Limb (tissue), 2 donors: ENCODE results near the gene LMX1B.

ENCODE experiments used
- DNase-seq, 2 donors: peaks; one replicate each; pipeline ENCODE4 v3.0.0-alpha.2; 2016; ENCODE audit errors: extremely low spot score in 2 of 2

LMX1B gene

DNA sequence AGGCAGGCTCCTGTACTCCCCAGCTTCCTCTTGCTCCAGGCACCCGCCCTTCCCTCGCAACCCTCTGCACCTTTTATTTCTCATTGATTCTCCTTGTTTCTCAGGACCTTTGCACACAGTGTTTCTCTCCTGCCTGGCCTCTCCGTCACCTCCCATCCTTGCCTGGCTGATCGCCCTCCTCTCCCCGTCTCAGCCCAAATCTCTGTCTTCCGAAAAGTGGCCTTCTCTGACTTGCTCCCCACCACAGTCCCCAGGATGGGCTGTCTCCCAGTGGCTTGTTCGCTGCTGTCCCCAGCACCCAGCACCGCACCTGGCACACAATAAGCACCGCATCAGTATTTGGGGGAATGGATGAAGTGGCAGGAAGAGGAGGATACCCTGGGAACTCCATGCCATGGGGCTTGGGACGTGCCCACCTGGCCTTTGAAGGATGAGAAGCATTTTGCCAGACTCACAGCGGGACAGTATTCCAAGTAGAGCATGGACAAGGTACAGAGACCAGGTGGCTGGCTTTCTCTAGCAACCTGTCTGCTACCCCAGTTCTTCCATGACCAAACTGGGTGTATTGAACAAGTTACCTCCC lies 62.5 kb downstream of the LMX1B start:
- DNase-seq, result no peak

DNA sequence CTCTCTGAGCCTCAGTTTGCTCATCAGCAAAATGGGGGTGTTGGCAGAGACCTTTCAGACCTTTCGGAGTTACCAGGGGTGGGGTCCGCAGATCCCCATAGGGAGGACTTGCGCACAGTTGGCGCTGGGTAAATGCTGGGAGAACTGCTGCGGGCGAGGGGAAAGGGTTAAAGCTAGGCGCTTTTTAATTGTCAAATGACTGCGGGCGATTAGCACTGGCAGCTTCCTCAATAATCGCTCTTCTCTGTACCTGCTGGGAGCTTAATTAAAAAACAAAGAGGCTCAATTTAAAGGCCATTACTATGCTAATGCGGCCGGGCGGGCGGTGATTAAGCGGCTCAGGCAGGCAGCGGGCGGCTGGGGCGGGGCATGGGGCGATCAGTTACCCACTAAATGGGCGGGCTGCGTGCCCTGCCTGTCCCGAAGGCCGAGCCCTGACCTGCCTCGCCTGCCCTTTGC lies 63.0 kb downstream of the LMX1B start:
- DNase-seq, result no peak

DNA sequence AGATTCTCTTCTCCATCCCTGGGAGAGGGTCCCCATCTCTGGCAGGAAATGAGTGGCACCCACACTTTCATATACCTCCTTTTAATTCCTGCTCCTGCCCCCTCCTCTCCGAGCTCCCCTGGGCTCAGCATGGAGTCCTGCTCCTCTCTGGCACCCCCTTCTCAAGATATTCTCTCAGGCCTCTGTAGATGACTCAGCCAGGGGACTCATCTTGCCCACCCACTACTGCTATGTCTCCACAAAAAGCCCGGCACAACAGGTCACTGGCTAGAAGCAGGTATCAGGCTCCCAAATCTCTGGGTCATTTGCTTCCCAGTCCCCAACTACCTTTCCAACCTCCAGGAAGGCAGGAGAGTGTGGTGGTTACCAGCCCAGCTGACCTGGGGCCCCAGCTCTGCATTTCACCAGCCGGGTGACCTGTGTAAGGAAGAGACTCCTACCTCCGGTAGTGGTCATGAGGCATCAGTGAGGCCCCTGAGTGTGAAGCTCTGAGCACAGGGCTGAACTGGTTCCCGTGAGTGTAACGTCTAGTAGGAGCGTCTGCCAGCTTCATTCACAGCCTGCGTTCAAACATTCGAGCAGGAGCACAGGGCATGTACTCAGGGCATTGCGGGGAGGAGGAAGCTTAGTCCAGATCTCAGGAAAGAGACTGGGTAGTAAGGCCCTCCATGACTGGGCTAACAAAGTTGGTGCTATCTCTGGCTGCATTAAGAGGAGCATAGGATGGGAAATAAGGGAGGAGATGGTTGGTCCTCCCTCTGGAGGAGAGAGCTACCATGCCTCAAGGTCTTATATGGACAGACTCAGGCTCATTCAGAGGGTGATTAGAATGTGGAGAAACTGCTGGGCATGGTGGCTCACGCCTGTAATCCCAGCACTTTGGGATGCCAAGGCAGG lies 63.7 kb downstream of the LMX1B start:
- no peak for DNase-seq

DNA sequence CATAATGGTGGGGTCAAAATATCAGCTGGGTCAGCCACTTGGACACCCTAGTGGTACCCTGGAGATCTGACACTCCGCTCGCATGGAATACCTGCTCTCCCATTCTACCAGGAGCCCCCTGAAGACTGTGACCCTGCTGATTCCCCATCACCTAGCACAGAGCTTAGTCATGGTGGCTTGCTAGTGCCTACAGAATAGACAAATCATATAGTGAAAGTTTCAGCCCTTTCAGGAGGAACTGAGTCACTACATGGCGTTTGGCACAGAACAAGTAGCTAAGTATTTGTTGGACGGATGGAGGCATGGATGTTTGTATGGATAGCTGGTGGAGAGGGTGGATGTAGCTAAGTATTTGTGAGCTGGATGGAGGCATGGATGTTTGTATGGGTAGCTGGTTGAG lies 65.3 kb downstream of the LMX1B start:
- DNase-seq, result no peak

DNA sequence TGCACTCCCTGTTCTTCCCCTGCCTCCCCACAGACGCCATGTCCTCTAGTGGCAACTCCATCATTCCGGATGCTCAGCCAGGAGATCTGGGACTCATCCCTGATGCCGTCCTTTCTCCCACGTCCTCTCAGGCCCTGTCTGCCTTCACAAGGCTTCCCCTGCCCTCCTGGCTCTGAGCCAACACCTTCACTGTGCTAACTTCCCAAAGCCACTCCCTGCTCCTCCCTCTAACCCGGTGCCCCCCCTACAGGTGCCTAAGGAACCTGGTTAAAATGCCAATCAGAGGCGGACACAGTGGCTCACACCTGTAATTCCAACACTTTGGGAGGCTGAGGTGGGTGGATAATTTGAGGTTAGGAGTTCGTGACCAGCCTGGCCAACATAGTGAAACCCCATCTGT lies 67.6 kb downstream of the LMX1B start:
- no peak for DNase-seq

DNA sequence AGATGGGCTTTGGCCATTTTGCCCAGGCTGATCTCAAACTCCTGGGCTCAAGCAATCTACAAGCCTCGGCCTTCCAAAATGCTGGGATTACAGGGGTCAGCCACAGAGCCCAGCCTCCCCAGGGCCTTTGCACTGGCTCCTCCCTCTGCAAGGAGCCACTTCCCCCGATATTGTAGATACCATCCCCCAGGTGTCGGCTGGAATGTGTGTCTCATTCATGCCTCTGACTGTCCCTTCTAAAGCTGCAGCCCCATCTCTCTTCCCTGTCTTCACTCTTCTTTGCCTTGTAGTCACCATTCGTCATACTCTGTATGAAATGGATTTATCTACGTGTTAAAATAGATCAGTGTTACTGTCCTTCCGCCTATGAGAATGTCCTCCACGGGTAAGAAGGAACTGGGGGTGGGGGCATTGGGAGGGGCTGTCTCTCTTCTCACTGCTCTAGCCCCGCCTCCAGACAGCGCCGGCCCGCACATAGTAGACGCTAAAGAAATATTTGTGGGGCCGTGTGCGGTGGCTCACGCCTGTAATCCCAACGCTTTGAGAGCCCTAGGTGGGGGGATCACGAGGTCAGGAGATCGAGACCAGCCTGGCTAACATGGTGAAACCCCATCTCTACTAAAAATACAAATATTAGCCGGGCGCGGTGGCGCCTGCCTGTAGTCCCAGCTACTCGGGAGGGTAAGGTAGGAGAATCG lies 68.5 kb downstream of the LMX1B start:
- no peak for DNase-seq

DNA sequence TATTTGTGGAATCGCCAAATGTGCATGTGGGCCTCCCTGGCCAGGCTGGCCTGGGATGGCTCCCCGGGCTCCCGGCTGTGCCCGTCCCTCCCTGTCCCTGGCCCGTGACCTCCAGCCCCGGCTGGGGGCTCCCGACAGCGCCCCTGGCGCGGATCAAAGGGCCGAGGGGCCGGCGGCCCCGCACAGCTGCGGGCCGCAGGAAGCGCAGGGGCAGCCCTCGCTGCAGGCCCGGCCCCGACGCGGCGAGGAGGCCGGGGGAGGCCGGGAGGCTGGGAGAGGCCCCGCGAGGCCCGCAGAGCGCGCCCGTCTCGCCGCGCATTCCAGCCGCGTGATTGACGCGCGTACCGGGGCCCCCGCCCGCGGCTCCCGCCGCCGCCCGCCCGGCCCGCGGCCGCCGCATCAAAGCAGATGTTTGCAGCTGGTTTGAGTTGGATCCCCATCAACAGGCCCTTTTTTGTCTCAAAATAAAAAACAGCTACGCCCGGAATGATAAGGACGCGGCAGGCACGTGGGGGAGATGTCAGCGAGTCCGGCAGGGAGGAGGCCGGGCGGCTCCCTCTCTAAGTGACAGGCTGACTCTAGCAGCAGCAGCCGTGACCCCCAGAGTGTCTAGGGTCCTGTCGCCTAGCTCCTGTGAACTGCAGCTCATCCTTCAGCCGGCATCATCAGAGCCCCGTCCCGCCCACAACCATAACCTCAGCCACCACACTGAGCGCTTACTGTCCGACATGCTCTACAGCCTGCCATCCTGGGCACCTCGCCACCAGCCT lies 69.4 kb downstream of the LMX1B start:
- peak in 1 of 2 donors; percentile 66 for DNase-seq

DNA sequence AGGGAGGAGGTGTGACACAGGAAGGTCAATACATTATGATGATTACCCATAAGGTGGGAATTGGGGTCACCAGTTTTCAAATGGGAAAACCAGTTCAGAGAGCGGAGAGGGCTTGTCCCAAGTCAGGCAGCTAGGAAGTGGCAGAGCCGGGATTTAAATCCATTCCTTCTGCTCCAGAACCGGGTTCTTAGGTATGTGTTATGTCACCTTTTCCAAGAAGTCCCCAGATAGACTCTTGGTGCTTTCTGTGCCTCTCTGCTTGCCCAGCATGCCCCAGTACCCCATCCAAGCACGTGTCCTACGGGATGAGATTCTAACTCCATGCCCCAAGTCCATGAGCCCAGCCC lies 69.9 kb downstream of the LMX1B start:
- no peak for DNase-seq

DNA sequence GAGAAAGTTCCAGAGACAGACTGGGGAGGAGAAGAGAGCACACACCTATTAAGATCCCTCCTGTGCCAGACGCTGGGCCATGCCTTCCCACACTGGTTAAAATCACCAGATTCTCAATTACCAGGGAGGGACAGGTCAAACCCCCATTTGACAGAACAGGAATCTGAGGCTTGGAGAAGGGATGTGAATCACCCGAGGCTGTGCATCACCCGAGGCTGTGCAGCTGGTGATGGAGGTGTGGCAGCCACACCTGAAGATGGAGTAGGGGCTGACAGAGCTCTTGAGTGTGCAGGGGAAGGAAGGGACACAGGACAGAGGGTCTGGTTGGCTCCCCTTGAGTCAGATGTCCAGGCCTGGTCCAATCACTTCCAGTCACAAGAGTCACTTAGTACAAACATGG lies 70.6 kb downstream of the LMX1B start:
- no peak for DNase-seq

DNA sequence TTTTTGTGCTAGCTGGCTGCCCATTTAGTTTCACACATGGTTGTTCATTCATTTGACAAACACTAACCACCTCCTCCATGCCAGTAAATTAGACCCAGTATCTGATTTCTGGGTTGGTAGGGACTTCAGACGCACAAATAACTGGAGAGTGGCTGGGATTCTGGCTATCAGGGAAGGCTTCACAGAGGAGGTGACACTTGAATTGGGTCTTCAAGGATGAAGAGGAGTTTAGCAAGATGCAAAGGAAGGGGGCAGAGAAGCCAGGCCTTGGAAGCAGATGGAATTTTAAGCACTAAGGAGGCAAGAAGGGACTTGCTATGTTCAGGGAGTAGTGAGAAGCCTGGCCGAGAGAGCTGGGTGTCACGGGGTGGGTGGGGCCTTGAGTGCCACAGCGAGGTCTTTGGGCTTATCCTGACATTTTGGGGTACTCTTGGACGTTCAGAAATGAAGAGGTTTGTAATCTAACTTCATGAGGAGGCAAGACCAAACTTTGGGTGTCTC lies 71.3 kb downstream of the LMX1B start:
- DNase-seq, result no peak

DNA sequence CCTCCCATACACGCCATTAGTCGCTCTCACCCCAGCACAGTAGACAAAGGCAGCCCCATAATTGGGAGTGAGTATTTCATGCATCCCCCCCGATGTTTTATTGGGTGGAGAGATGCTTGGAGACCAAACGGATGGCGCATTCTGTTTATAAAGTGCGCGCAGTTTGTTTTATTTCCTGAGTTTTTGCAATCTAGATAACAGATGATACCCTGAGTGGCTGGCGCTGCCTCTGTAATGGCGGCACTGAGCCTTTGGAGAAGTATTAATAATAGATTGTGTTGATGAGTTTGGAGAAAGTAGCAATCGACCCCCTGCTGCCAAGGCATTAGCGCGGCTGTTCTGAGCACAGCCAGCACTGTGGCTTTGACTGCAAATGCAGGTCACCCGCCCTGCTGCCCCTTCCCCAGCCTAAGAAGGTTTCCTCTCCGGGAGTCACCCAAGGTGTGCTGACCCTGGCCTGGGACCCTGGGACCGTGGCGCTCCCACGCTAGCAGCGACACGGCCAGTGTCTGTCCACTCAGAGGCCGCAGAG lies 74.3 kb downstream of the LMX1B start:
- DNase-seq, result no peak

DNA sequence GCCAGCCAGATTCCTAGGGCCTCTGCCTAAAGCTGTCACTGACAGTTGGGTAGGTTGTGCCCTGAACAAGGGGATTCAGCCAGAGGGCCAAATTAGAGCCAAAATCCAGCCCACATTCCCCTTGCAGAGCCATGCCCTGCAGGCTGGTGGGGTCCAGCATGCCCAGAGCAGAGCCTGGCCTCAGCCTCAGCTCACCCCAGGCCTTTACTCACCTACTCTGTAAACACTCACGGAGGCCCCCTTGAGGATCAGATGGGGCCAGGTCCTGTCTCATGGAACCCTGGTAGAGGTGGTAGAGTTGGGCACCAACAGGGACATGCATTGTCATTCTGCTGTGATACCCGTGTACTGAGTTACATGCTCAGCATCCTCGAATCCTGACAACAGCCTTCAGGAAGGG lies 74.9 kb downstream of the LMX1B start:
- no peak for DNase-seq

DNA sequence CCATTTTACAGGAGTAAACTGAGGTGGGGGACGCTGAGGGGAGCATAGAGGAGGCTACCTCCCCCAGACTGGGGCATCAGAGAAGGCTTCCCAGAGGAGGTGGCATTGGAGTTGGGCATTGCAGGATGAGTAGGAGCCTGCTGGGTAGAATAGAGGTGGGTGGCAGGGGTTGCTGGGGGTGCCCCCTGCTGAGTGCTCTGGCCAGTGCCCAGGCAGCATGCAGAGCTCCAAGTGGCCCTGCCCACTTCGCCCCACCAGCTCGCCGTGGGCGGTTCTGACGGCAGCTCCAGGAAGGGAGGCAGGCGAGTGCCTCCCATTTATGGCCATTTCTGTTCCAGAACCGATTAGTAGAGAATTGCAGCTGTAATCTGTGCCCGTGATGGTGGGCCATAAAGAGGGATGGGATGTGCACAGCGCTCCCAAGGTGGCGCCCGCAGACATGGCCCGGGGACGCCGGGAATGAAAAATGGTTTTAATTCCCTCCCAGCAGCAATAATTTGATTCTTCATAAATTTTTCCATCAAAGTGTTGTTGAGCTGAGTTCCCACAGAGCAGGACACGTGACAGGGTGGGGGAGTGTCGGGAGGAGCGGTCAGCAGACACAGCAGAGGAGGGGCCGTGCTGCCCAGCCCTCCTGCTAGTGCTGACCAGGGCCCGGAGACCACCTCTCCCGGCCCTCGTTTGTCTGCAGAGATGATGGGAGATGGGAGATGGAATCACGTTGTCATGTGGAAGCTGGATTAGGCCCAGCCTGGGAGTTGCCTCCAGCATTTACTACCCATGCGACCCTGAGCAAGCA lies 75.5 kb downstream of the LMX1B start:
- no peak for DNase-seq

DNA sequence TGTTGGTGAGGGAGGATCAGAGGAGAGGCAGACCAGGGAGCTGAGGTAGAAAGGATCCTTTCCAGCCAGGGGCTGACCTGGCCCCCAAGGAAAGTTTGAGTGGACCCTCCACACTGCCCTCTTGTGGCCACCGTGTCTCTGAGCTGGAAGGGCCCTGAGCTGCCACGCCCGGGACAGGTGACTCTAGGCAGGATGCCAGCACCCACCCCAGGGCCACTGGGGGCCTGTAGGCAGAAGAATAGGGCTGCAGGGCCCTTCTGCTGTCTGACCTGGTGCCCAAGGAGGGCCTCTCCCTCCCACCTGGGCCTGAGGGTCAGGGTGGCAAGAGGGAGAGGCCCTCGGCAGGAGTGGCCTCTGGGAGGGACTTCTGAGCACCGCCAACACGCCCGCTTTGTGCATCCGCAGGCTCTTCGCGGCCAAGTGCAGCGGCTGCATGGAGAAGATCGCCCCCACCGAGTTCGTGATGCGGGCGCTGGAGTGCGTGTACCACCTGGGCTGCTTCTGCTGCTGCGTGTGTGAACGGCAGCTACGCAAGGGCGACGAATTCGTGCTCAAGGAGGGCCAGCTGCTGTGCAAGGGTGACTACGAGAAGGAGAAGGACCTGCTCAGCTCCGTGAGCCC lies 76.8 kb downstream of the LMX1B start:
- peak in 1 of 2 donors; percentile 68 for DNase-seq

DNA sequence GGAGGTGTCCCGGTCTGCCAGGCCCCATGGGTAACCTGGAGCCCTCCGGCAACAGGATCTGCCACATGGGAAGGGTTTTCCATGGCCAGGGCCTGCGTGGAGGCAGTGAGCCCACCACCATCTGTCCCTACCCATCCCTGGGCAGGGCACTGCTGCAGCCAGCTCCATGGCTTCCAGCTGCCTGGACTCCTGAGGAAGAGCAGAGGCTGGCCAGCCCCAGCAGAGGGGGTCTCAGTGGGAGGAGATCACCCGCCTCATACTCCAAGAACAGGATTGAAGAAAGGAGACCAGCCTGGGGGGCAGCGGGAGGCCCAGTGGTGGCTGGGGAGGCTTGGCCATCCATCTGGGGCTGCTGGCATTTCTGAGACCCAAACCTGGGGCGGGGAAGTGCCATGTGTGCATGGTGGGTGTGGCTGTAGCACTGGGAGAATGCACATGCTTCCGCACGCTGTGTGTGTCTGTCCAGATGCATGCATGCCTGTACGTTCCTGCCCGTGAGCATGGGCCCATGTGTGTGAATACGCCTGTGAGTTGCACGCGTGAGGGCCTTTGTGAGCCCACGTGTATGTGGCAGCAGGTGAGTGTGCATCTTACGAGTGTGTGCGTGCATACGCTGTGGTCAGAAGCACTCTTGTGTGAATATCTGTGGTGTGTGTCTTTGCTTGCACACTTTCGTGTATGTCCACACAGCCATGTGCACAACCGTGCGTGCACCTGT lies 78.5 kb downstream of the LMX1B start:
- DNase-seq, result peak in 1 of 2 donors; percentile 24

DNA sequence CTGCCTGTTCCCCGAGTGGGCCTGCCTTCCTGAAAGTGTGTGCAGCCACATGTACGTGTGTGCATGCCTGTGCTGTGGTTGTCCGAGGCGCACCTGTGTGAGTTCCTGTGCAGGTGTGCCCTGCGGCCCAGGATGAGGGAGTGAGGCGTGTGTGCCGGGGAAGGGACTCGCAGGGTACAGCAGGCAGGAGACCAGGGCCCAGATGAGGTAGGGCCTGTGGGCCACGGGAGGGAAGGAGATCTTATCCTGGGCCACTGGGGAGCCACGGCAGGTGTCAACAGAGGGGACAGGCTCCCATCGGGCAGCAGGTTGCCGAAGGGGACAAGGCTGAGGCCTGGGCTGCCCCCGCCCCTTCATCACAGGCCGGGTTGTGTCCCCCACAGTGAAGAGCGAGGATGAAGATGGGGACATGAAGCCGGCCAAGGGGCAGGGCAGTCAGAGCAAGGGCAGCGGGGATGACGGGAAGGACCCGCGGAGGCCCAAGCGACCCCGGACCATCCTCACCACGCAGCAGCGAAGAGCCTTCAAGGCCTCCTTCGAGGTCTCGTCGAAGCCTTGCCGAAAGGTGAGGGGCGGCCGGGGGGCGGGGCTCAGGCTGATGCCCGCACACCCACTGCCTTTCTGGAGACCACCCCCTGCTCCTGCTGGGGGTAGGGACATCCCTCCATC lies 79.2 kb downstream of the LMX1B start:
- DNase-seq, result no peak

DNA sequence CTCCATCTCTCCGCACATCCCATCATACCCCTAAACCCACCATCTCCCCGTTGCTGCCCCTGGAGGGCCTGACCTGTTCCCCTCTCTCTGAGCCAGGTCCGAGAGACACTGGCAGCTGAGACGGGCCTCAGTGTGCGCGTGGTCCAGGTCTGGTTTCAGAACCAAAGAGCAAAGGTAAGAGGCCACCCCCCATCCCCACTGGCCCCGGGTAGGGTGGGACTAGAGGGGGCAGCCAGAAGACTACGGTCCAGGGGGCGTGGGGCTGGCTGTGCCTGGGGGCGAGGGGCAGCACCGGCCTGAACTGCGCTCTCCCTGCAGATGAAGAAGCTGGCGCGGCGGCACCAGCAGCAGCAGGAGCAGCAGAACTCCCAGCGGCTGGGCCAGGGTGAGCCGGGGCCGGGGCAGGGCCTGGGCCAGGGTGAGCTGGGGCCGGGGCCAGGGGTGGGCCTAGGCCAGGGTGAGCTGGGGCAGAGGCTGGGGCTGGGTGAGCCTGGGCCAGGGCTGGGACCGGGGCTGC lies 79.8 kb downstream of the LMX1B start:
- peak in 1 of 2 donors; percentile 23 for DNase-seq
